ENCODE measurements around the gene GULP1. TPM values are rescaled to one million over a fixed set of nuclear protein-coding genes. Genes with fewer than 3 reads are reported as not detected.

The GULP1 gene
- total RNA-seq, 1 donor from 2014 or later, result 39.4 TPM

DNA sequence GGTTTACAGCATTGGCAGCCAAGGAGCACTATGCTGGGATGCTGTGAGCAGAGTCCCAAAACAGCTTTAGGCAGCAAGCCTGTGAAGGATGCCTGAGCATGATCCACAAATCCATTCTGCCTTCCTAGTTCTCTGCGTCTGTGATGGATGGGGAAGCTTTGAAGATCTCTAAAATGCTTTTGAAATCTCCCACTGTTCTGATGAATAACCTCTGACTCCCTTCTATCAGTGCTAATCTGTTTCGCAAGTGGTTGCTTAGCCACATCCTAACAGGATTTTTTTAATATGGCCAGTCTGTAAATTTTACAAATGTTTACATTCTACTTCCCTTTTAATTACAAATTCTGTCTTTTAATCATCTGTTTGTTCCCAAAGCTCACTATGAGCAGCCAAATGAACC lies 319.2 kb downstream of the GULP1 start:
- H3K9ac ChIP-seq (ENCODE audit: low read length), result no peak overlapping the region
- no peak overlapping the region for H3K4me2 ChIP-seq (ENCODE audit: low read length)
- no peaks in the 10 kb centered on the region for H3K27me3 ChIP-seq (ENCODE audit: insufficient read depth, low read length)
- DNase-seq (ENCODE audit: low read depth), result peak; percentile 31
- H2AFZ ChIP-seq (ENCODE audit: low read depth, low read length), result no peak overlapping the region
- no peaks in the 10 kb centered on the region for H3K9me3 ChIP-seq (ENCODE audit: insufficient read depth, low read depth, low read length)
- H3K36me3 Mint-ChIP-seq (ENCODE audit: low read depth, unreplicated experiment), result peaks cover 2% of the 10 kb centered on the region
- H3K4me1 Mint-ChIP-seq (ENCODE audit: low read depth, unreplicated experiment), result peaks cover 10% of the 10 kb centered on the region
- peaks cover 3% of the 10 kb centered on the region for H3K4me1 ChIP-seq (ENCODE audit: insufficient read depth, low read length)
- no peak overlapping the region for H3K27ac ChIP-seq (ENCODE audit: low read depth, low read length)
- H3K27ac Mint-ChIP-seq (ENCODE audit: unreplicated experiment), result no peak overlapping the region
- no peaks in the 10 kb centered on the region for H3K36me3 ChIP-seq (ENCODE audit: insufficient read depth, low read length)
- TF ChIP-seq EZH2 (IDR thresholded peaks at IDR 0.05; ENCODE audit: insufficient read depth, low read length), result no peak
- TF ChIP-seq, protein P1, sequence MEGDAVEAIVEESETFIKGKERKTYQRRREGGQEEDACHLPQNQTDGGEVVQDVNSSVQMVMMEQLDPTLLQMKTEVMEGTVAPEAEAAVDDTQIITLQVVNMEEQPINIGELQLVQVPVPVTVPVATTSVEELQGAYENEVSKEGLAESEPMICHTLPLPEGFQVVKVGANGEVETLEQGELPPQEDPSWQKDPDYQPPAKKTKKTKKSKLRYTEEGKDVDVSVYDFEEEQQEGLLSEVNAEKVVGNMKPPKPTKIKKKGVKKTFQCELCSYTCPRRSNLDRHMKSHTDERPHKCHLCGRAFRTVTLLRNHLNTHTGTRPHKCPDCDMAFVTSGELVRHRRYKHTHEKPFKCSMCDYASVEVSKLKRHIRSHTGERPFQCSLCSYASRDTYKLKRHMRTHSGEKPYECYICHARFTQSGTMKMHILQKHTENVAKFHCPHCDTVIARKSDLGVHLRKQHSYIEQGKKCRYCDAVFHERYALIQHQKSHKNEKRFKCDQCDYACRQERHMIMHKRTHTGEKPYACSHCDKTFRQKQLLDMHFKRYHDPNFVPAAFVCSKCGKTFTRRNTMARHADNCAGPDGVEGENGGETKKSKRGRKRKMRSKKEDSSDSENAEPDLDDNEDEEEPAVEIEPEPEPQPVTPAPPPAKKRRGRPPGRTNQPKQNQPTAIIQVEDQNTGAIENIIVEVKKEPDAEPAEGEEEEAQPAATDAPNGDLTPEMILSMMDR (IDR thresholded peaks at IDR 0.05; ENCODE audit: insufficient read depth, low read depth, low read length), result no peak
- H3K79me2 ChIP-seq (ENCODE audit: insufficient read depth, low read length), result no peaks in the 10 kb centered on the region
- no peak overlapping the region for H3K4me3 Mint-ChIP-seq (ENCODE audit: unreplicated experiment)
- no peaks in the 10 kb centered on the region for H3K27me3 Mint-ChIP-seq (ENCODE audit: low read depth, unreplicated experiment)
- H3K4me3 ChIP-seq (ENCODE audit: insufficient read depth, low read depth, low read length), result no peak overlapping the region
- no peaks in the 10 kb centered on the region for H3K9me3 Mint-ChIP-seq (ENCODE audit: unreplicated experiment)
- no peaks in the 10 kb centered on the region for H4K20me1 ChIP-seq (ENCODE audit: insufficient read depth, low read length)
- no peak for FAIRE-seq

DNA sequence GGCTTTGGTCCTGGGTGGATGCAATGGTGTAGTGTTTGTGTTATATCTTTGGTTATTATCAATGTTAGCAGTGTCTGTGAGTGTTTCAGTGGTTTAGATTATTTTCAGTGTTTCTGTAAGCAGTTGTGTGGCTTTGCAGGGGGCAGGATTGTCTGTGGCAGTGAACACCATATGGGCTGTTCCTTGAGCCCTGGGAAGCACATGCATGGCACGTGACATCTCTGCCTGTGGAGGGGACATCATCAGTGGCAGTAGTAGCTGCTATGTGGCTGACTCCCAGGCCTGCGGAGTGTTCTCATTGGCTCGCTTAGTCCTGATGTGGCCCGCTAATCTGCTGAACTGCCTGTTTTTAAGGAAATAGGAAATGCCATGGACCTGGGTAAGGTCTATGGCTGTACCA lies 327.5 kb downstream of the GULP1 start:
- FAIRE-seq (no peak), DNase-seq (ENCODE audit: low read depth) (no peak)
- peaks cover 6% of the 10 kb centered on the region for H3K4me1 ChIP-seq (ENCODE audit: insufficient read depth, low read length)
- no peaks in the 10 kb centered on the region for H3K79me2 ChIP-seq (ENCODE audit: insufficient read depth, low read length)
- H3K9ac ChIP-seq (ENCODE audit: low read length), result no peak overlapping the region
- Mint-ChIP-seq H3K4me1 (ENCODE audit: low read depth, unreplicated experiment) (peaks cover 2% of the 10 kb centered on the region), H3K27ac (ENCODE audit: unreplicated experiment) (no peak overlapping the region), H3K4me3 (ENCODE audit: unreplicated experiment) (no peak overlapping the region), H3K36me3 (ENCODE audit: low read depth, unreplicated experiment) (no peaks in the 10 kb centered on the region), H3K27me3 (ENCODE audit: low read depth, unreplicated experiment) (no peaks in the 10 kb centered on the region), H3K9me3 (ENCODE audit: unreplicated experiment) (peaks cover 4% of the 10 kb centered on the region)
- H3K27ac ChIP-seq (ENCODE audit: low read depth, low read length), result no peak overlapping the region
- H2AFZ ChIP-seq (ENCODE audit: low read depth, low read length), result no peak overlapping the region
- no peaks in the 10 kb centered on the region for H3K27me3 ChIP-seq (ENCODE audit: insufficient read depth, low read length)
- no peak overlapping the region for H3K4me2 ChIP-seq (ENCODE audit: low read length)
- no peaks in the 10 kb centered on the region for H3K36me3 ChIP-seq (ENCODE audit: insufficient read depth, low read length)
- H3K9me3 ChIP-seq (ENCODE audit: insufficient read depth, low read depth, low read length), result no peaks in the 10 kb centered on the region
- H3K4me3 ChIP-seq (ENCODE audit: insufficient read depth, low read depth, low read length), result no peak overlapping the region
- TF ChIP-seq EZH2 (IDR thresholded peaks at IDR 0.05; ENCODE audit: insufficient read depth, low read length), result no peak
- TF ChIP-seq, protein P1 (IDR thresholded peaks at IDR 0.05; ENCODE audit: insufficient read depth, low read depth, low read length), result no peak
- no peaks in the 10 kb centered on the region for H4K20me1 ChIP-seq (ENCODE audit: insufficient read depth, low read length)

DNA sequence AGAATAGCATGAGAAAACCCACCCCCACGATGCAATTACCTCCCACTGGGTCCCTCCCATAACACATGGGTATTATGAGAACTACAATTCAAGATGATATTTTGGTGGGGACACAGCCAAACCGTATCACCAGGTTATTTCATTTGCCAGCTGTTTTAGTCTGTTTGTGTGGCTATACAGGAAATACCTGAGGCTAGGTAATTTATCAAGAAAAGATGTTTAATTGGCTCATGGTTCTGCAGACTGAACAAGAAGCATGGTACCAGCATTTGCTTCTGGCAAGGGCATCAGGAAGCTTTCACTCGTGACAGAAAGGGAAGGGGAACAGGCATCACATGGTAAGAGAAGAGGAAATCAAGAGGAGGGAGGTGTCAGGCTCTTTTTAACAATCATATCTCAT lies 329.2 kb downstream of the GULP1 start:
- TF ChIP-seq, protein P1 (IDR thresholded peaks at IDR 0.05; ENCODE audit: insufficient read depth, low read depth, low read length), result no peak
- no peak for TF ChIP-seq EZH2 (IDR thresholded peaks at IDR 0.05; ENCODE audit: insufficient read depth, low read length)
- Mint-ChIP-seq H3K4me1 (ENCODE audit: low read depth, unreplicated experiment) (peaks cover 4% of the 10 kb centered on the region), H3K27ac (ENCODE audit: unreplicated experiment) (no peak overlapping the region), H3K27me3 (ENCODE audit: low read depth, unreplicated experiment) (no peaks in the 10 kb centered on the region), H3K4me3 (ENCODE audit: unreplicated experiment) (no peak overlapping the region), H3K9me3 (ENCODE audit: unreplicated experiment) (peaks cover 4% of the 10 kb centered on the region), H3K36me3 (ENCODE audit: low read depth, unreplicated experiment) (no peaks in the 10 kb centered on the region)
- H3K27ac ChIP-seq (ENCODE audit: low read depth, low read length), result no peak overlapping the region
- no peaks in the 10 kb centered on the region for H3K36me3 ChIP-seq (ENCODE audit: insufficient read depth, low read length)
- peaks cover 6% of the 10 kb centered on the region for H3K4me1 ChIP-seq (ENCODE audit: insufficient read depth, low read length)
- H3K9me3 ChIP-seq (ENCODE audit: insufficient read depth, low read depth, low read length), result no peaks in the 10 kb centered on the region
- DNase-seq (ENCODE audit: low read depth) (peak; percentile 72), FAIRE-seq (no peak)
- H3K4me2 ChIP-seq (ENCODE audit: low read length), result no peak overlapping the region
- no peaks in the 10 kb centered on the region for H3K79me2 ChIP-seq (ENCODE audit: insufficient read depth, low read length)
- no peak overlapping the region for H2AFZ ChIP-seq (ENCODE audit: low read depth, low read length)
- H4K20me1 ChIP-seq (ENCODE audit: insufficient read depth, low read length), result no peaks in the 10 kb centered on the region
- no peaks in the 10 kb centered on the region for H3K27me3 ChIP-seq (ENCODE audit: insufficient read depth, low read length)
- no peak overlapping the region for H3K4me3 ChIP-seq (ENCODE audit: insufficient read depth, low read depth, low read length)
- no peak overlapping the region for H3K9ac ChIP-seq (ENCODE audit: low read length)

All from astrocyte (in vitro differentiated cells and primary cell).